ENCODE data around the gene ZCCHC8. TPM values are rescaled to one million over a fixed set of nuclear protein-coding genes. Genes with fewer than 3 reads are reported as not detected.

ZCCHC8 gene
- total and polyA plus RNA-seq, 2 donors (not counting 3 experiments of a cell fraction or from before 2014, with no cell fraction given) = 10.0 to 24.4 TPM

- Histone ChIP-seq H3K4me2 (ENCODE audit: insufficient read depth, low read length) (no peak overlapping the region), H3K36me3 (ENCODE audit: control insufficient read depth in 2 of 2, extremely low read depth in 1 of 2, insufficient read depth in 2 of 2, low read length in 2 of 2) (no peaks in the 10 kb centered on the region), H3K79me2 (ENCODE audit: control insufficient read depth, insufficient read depth, low read length) (no peaks in the 10 kb centered on the region), H3K9me1 (replicated peaks; ENCODE audit: control insufficient read depth, extremely low read depth, insufficient read depth, low read length) (no peaks in the 10 kb centered on the region), H3K27ac (ENCODE audit: insufficient read depth, low read depth, low read length) (no peak overlapping the region), H3K9ac (replicated peaks; ENCODE audit: extremely low read depth, insufficient read depth, low read length) (no peak overlapping the region), H3K4me1 (ENCODE audit: control insufficient read depth, extremely low read depth, insufficient read depth, low read length) (no peaks in the 10 kb centered on the region), H4K20me1 (replicated peaks; ENCODE audit: control insufficient read depth, extremely low read depth, insufficient read depth, low read length) (no peaks in the 10 kb centered on the region), H3K9me3 (replicated peaks; ENCODE audit: control insufficient read depth, insufficient read depth, low read length) (no peaks in the 10 kb centered on the region), H2AFZ (ENCODE audit: low read depth, low read length) (no peak overlapping the region), H3K4me3 (replicated peaks in 1 of 3; ENCODE audit: insufficient read depth in 1 of 3, low read depth in 1 of 3, low read length in 3 of 3) (no peak overlapping the region), H3K27me3 (ENCODE audit: control insufficient read depth in 2 of 2, insufficient read depth in 2 of 2, low read length in 2 of 2) (no peaks in the 10 kb centered on the region)
- intact Hi-C loops (cut with micrococcal nuclease) = no loop called here
- FAIRE-seq (no peak), DNase-seq (ENCODE audit: low read depth, low spot score) (no peak)
- no TSS peak for BruUV-seq (replicated peaks)
- dilution Hi-C loops (cut with MboI; ENCODE audit: extremely low pct_ligation_motif_present, low sequenced_read_pairs) = no loop called here
- POLR2A ChIA-PET = interaction anchor here (0.6 kb wide), 1 partner anchor 49 kb away, joined by 3 read pairs; no protein-coding TSS in a partner anchor
- TF ChIP-seq, protein P1, sequence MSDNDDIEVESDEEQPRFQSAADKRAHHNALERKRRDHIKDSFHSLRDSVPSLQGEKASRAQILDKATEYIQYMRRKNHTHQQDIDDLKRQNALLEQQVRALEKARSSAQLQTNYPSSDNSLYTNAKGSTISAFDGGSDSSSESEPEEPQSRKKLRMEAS (IDR thresholded peaks at IDR 0.05; ENCODE audit: insufficient read depth, insufficient read length) = no peak
- no peak for TF ChIP-seq CTCF (IDR thresholded peaks at IDR 0.05; ENCODE audit: extremely low read depth in 1 of 2, insufficient read depth in 1 of 2, low read depth in 1 of 2, low read length in 2 of 2)
- no peak for TF ChIP-seq JUN (IDR thresholded peaks at IDR 0.05; ENCODE audit: borderline replicate concordance, insufficient read depth, insufficient read length, low read depth)
- no peak for TF ChIP-seq FOS (IDR thresholded peaks at IDR 0.05; ENCODE audit: borderline replicate concordance, insufficient read depth, low read length)
- TF ChIP-seq POLR2A (IDR thresholded peaks at IDR 0.05; ENCODE audit: low read depth, low read length) = no peak
- TF ChIP-seq POLR2AphosphoS5 (IDR thresholded peaks at IDR 0.05; ENCODE audit: insufficient read depth, low read depth, low read length) = no peak
- no peak for TF ChIP-seq EZH2 (IDR thresholded peaks at IDR 0.05; ENCODE audit: borderline replicate concordance, low read depth, low read length, severe bottlenecking)
- TF ChIP-seq GATA2 (IDR thresholded peaks at IDR 0.05; ENCODE audit: insufficient read depth, insufficient read length, low read depth, low read length) = no peak
- no peak for TF ChIP-seq MYC (IDR thresholded peaks at IDR 0.05; ENCODE audit: low read depth, low read length)
- CTCF ChIA-PET = interaction anchor here (0.7 to 1.4 kb wide), 3 partner anchors 17 to 55 kb away, joined by 3 to 8 read pairs (median 4); no protein-coding TSS in a partner anchor
Observed at GRCh38 chr12:122454739-122455138, 46.0 kb downstream of the ZCCHC8 start.
